Thymus (tissue), 14 donors: ENCODE results near the gene FKBP2. TPM values are rescaled to one million over a fixed set of nuclear protein-coding genes. Genes with fewer than 3 reads are reported as not detected.

ENCODE experiments used
- DNase-seq, 9 donors: peaks; one replicate each; pipeline ENCODE4 v3.0.0-alpha.2; 2013; ENCODE audit warnings: low spot score in 9 of 9, low read depth in 6 of 9, missing footprints in 1 of 9
- H3K27ac ChIP-seq, 2 donors: one replicate each; pipeline ENCODE4 v1.5.1; 2013; ENCODE audit warnings: control low read depth in 1 of 2, low read depth in 1 of 2, low read length in 1 of 2, mild to moderate bottlenecking in 1 of 2, moderate library complexity in 1 of 2
- H3K27me3 ChIP-seq, 2 donors: one replicate each; pipeline ENCODE4 v1.5.1; 2013; ENCODE audit warnings: low read length in 1 of 2; ENCODE audit not compliant: control insufficient read depth in 2 of 2, insufficient read depth in 1 of 2
- H3K36me3 ChIP-seq, 2 donors: one replicate each; pipeline ENCODE4 v1.5.1; 2013; ENCODE audit warnings: low read length in 1 of 2, mild to moderate bottlenecking in 1 of 2, moderate library complexity in 1 of 2; ENCODE audit not compliant: control insufficient read depth in 2 of 2, insufficient read depth in 2 of 2
- H3K4me1 ChIP-seq, 2 donors: one replicate each; pipeline ENCODE4 v1.5.1; 2013; ENCODE audit warnings: low read length in 2 of 2; ENCODE audit not compliant: control insufficient read depth in 2 of 2, insufficient read depth in 2 of 2
- H3K4me3 ChIP-seq, 2 donors: one replicate each; pipeline ENCODE4 v1.5.1; 2013; ENCODE audit warnings: low read length in 2 of 2, control low read depth in 1 of 2, mild to moderate bottlenecking in 1 of 2
- H3K9me3 ChIP-seq, 2 donors: one replicate each; pipeline ENCODE4 v1.5.1; 2013; ENCODE audit warnings: low read length in 1 of 2, mild to moderate bottlenecking in 1 of 2; ENCODE audit not compliant: control insufficient read depth in 2 of 2, insufficient read depth in 1 of 2
- WGBS: extraction: QIAGEN DNeasy Blood & Tissue Kit; methylation state at CpG from one replicate; pipeline ENCODE4 v1.1.7; 2013; 5-methylcytosine and 5-hydroxymethylcytosine counted together
- long read RNA-seq, 10 donors: transcript quantifications; one replicate each; lab custom pipeline, GENCODE V29; 2026
- polyA plus RNA-seq: library from polyadenylated mRNA; stranded (reverse); fragments of 200-250 nt; gene quantifications from one replicate; pipeline ENCODE4 v1.2.3, GENCODE V29; 2013
- total RNA-seq: library from RNA; stranded (reverse); fragments of 120-200 nt; gene quantifications from one replicate; pipeline ENCODE4 v1.2.4, GENCODE V29; 2013
- donor health status: healthy.

Gene FKBP2
- total RNA-seq (45.0 TPM), polyA plus RNA-seq (128 TPM)
- long read RNA-seq, donor 1, partial matches to known transcripts, result 0 of 2 reads
- long read RNA-seq, donor 1, other reads (novel, unspliced or antisense), result 0 of 2 reads
- long read RNA-seq, donor 2, result 0 reads
- long read RNA-seq, donor 3, transcript FKBP2-201 (6 exons, 657 nt), result major isoform, 57 of 102 reads
- long read RNA-seq, donor 3, transcript FKBP2-202 (6 exons, 1,002 nt), result minor isoform, 9 of 102 reads
- long read RNA-seq, donor 3, partial matches to known transcripts, result 30 of 102 reads
- long read RNA-seq, donor 3, other reads (novel, unspliced or antisense), result 5 of 102 reads
- long read RNA-seq, donor 4, transcript FKBP2-201 (6 exons, 657 nt), result major isoform, 24 of 35 reads
- long read RNA-seq, donor 4, partial matches to known transcripts, result 7 of 35 reads
- long read RNA-seq, donor 4, other reads (novel, unspliced or antisense), result 0 of 35 reads
- long read RNA-seq, donor 5, transcript FKBP2-202 (6 exons, 1,002 nt), result minor isoform, 8 of 98 reads
- long read RNA-seq, donor 5, transcript FKBP2-201 (6 exons, 657 nt), result major isoform, 44 of 98 reads
- long read RNA-seq, donor 5, partial matches to known transcripts, result 36 of 98 reads
- long read RNA-seq, donor 5, other reads (novel, unspliced or antisense), result 8 of 98 reads
- long read RNA-seq, donor 6, transcript FKBP2-202 (6 exons, 1,002 nt), result minor isoform, 6 of 32 reads
- long read RNA-seq, donor 6, transcript FKBP2-201 (6 exons, 657 nt), result major isoform, 24 of 32 reads
- long read RNA-seq, donor 6, partial matches to known transcripts, result 0 of 32 reads
- long read RNA-seq, donor 6, other reads (novel, unspliced or antisense), result 0 of 32 reads
- long read RNA-seq, donor 7, transcript FKBP2-201 (6 exons, 657 nt), result major isoform, 7 of 31 reads
- long read RNA-seq, donor 7, partial matches to known transcripts, result 19 of 31 reads
- long read RNA-seq, donor 7, other reads (novel, unspliced or antisense), result 0 of 31 reads
- long read RNA-seq, donor 8, transcript FKBP2-201 (6 exons, 657 nt), result major isoform, 14 of 14 reads
- long read RNA-seq, donor 8, partial matches to known transcripts, result 0 of 14 reads
- long read RNA-seq, donor 8, other reads (novel, unspliced or antisense), result 0 of 14 reads
- long read RNA-seq, donor 9, transcript FKBP2-202 (6 exons, 1,002 nt), result minor isoform, 10 of 31 reads
- long read RNA-seq, donor 9, transcript FKBP2-201 (6 exons, 657 nt), result major isoform, 19 of 31 reads
- long read RNA-seq, donor 9, partial matches to known transcripts, result 0 of 31 reads
- long read RNA-seq, donor 9, other reads (novel, unspliced or antisense), result 0 of 31 reads
- long read RNA-seq, donor 10, transcript FKBP2-201 (6 exons, 657 nt), result major isoform, 23 of 39 reads
- long read RNA-seq, donor 10, partial matches to known transcripts, result 11 of 39 reads
- long read RNA-seq, donor 10, other reads (novel, unspliced or antisense), result 0 of 39 reads

DNA sequence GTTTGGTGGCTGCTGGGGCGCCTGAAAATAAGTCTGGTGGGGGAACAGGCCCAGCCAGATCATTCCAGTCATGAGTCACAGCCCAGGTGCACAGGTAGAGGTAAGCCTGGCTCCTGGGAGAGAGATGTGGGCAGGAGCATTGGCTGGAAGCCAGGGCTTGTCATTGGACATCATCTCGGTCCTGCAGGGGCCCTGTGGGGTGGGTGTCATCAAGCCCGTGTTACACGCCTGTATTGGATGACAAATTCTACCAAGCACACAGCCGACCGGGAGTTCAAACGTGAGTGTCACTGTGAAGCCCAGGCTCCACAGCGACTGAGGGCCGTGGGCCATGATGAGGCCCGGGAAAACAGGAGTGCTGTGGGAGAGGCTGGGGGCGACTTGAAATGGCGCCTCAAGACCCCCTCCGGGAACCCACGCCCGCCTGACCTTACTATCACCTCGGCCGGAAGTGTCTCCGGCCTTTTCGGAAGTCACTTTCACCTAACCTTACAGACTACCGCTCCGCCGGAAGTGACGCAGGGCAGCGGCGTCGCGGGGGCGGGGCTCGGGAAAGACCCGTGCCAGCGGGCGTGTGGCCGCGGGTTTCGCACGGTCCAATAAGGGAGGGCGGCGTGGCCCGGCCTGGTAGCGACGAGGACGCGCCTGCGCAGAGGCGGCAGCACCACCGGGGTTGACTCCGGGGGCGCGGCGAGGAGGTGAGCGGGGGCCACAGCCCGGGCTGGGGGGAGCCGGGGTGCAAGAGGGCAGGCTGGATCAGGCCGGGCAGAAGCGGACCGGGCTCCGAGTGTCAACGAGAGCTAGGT lies at the start of gene FKBP2:
Gene FKBP2, plus strand, starts transcription at position 661 of the 806 bp plus-strand sequence. CDS start 1,293 bp downstream, outside the sequence.
- peak; percentile 75 to 97 (median 90) for DNase-seq
- peaks cover 19 to 25% of the 10 kb centered on the region in 2 donors for H3K36me3 ChIP-seq
- peaks cover 16 to 77% of the 10 kb centered on the region in 2 donors for H3K4me1 ChIP-seq
- H3K27ac ChIP-seq, result peak within 1 kb of the TSS; percentile 96 to 99
- WGBS, result 1% methylated on average over 58 of the region's 58 CpGs
- peak within 1 kb of the TSS; percentile 54 to 80 for H3K4me3 ChIP-seq
- peaks cover 0 to 14% of the 10 kb centered on the region in 2 donors for H3K9me3 ChIP-seq
- H3K27me3 ChIP-seq, result no peaks in the 10 kb centered on the region

DNA sequence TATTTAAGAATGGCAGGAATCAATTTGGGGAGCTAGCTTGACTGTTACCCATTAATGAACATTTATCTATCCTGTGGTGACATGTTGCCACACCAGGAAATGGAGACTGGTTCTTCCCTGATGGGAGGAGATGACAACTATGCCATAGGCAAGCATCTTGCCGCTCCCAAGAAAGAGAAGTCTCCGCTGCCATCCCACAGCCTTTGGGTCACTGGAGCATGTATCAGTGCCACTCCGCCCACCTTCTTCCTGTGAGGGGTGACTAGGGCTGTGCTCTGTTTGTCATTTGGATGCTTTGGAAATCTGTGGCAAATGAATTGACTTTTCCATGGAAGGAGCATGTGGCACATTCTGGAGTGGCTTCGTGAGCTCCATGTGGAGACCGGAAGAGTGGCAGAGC lies 48.5 kb upstream of the FKBP2 start:
- H3K27ac ChIP-seq, result no peak overlapping the region
- 99% methylated on average over 5 of the region's 5 CpGs for WGBS
- no peaks in the 10 kb centered on the region for H3K9me3 ChIP-seq
- no peaks in the 10 kb centered on the region for H3K27me3 ChIP-seq
- peaks cover 5 to 16% of the 10 kb centered on the region in 2 donors for H3K4me1 ChIP-seq
- H3K36me3 ChIP-seq, result peaks cover 54 to 59% of the 10 kb centered on the region in 2 donors
- no peak overlapping the region for H3K4me3 ChIP-seq
- DNase-seq, result no peak

DNA sequence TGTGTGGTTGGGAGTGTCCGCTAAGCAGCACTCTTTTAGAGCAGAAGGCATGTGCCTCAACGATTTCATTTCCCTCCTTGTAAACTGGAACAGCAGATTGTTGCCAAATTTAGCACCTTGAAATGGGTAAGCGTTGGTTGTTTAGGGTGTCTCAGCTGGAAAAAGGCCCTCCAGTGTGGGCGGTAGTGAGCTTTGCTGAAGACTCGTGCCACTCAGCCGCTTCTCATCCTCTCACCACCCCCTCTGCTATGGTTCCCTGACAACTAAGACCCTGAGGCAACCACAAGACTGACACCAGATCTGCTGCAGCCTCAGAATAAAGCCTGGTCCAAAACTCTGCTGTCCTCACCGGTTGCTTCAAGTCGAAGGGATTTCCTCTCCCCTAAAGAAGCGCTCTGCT lies 44.3 kb upstream of the FKBP2 start:
- no peak for DNase-seq

DNA sequence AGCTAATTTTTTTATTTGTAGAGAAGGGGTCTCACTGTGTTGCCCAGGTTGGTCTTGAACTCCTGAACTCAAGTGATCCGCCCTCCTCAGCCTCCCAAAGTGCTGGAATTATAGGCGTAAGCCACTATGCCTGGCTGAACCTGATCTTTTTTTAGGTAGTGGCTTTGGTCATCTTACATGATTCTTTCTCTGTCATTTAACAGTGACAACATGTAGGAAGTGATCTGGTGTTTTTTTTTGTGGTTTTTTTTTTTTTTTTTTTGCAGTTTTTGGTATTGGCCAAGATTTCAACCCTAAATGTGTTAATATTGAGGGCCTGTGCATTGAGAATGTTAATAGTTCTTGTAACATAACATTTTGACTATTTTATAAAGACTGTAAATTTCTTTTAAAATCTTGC lies 42.4 kb upstream of the FKBP2 start:
- WGBS, result 100% methylated on average over 2 of the region's 2 CpGs
- no peak for DNase-seq
- Histone ChIP-seq H3K9me3 (no peaks in the 10 kb centered on the region), H3K27ac (no peak overlapping the region), H3K36me3 (peaks cover 88 to 94% of the 10 kb centered on the region in 2 donors), H3K27me3 (no peaks in the 10 kb centered on the region), H3K4me3 (no peak overlapping the region), H3K4me1 (peaks cover 0 to 1% of the 10 kb centered on the region in 2 donors)

More for the DNA sequence above, 44.3 kb upstream of the FKBP2 start:
- Histone ChIP-seq H3K9me3 (no peaks in the 10 kb centered on the region), H3K36me3 (peaks cover 87 to 92% of the 10 kb centered on the region in 2 donors), H3K4me1 (no peaks in the 10 kb centered on the region), H3K27ac (no peak overlapping the region), H3K4me3 (no peak overlapping the region), H3K27me3 (no peaks in the 10 kb centered on the region)
- WGBS, result 93% methylated on average over 9 of the region's 9 CpGs

DNA sequence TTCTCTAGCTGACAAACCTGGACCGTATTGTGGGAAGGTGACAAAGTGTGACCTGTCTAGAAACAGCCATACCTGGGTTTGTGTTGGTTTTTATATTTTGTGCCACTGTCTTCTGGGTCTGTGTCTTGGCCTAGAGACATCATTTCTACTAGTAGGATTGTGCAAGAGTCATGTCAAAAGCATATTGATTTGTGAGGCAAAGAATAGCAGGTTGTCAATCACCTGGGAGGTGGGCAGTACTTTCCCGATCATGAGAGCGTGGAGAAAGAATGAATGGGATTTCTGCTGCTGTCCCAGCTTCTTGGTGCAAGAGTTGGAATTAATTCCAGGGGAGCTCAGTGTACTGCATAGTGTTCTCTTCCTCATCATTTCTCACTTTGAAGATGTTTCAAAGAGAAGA lies 39.4 kb upstream of the FKBP2 start:
- no peak overlapping the region for H3K4me3 ChIP-seq
- peaks cover 0 to 6% of the 10 kb centered on the region in 2 donors for H3K9me3 ChIP-seq
- WGBS, result 95% methylated on average over 3 of the region's 3 CpGs
- H3K27me3 ChIP-seq, result no peaks in the 10 kb centered on the region
- peaks cover 8 to 26% of the 10 kb centered on the region in 2 donors for H3K4me1 ChIP-seq
- DNase-seq, result no peak
- no peak overlapping the region for H3K27ac ChIP-seq
- peaks cover 71 to 83% of the 10 kb centered on the region in 2 donors for H3K36me3 ChIP-seq

DNA sequence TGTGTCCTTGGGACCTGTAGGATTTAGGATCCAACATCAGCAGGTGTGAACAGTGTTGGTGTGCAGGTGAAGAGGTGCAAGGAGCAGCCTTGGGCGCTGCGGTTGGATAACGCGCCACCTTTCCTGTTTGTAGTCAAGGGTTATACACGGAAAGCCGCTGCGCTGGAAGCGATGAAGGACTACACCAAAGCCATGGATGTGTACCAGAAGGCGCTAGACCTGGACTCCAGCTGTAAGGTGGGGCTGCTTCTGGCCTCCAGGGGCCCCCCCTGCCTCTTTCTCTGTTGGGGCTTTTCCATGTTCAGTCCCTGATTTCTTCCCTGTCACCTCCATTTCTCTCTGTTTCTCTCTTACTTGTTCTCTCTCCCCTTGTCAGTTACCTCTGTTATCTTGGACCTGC lies 37.9 kb upstream of the FKBP2 start:
- H3K4me1 ChIP-seq, result peaks cover 8 to 39% of the 10 kb centered on the region in 2 donors
- H3K36me3 ChIP-seq, result peaks cover 56 to 69% of the 10 kb centered on the region in 2 donors
- no peak overlapping the region for H3K27ac ChIP-seq
- H3K9me3 ChIP-seq, result peaks cover 0 to 6% of the 10 kb centered on the region in 2 donors
- WGBS, result 99% methylated on average over 9 of the region's 9 CpGs
- H3K4me3 ChIP-seq, result no peak overlapping the region
- no peak for DNase-seq
- no peaks in the 10 kb centered on the region for H3K27me3 ChIP-seq

DNA sequence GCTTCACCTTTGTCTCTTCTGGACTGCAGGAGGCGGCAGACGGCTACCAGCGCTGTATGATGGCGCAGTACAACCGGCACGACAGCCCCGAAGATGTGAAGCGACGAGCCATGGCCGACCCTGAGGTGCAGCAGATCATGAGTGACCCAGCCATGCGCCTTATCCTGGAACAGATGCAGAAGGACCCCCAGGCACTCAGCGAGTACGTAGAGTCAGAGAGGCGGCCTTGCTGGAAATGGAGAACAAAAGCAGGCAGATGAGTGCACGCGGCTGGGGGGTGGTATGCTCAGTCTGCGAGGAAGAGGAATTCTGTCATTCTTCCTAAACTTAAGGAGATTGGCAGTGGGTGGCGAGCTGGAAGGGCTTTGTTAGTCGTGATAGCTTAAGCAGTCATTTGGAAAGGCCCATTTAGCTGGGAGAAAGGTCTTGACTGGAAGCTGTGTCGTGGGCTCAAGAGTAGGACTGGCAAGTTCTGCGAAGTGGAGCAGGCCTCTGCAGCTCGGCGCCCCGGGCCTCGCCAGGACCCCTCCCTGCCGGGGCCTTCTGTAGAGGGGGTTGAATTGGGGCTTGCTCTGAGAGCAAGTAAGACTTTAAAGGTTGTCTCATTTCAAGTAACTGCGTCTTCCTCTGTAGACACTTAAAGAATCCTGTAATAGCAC lies 37.3 kb upstream of the FKBP2 start:
- Histone ChIP-seq H3K27ac (no peak overlapping the region), H3K36me3 (peaks cover 52 to 69% of the 10 kb centered on the region in 2 donors), H3K9me3 (peaks cover 0 to 6% of the 10 kb centered on the region in 2 donors), H3K4me1 (peaks cover 12 to 45% of the 10 kb centered on the region in 2 donors), H3K27me3 (no peaks in the 10 kb centered on the region), H3K4me3 (no peak overlapping the region)
- DNase-seq, result no peak
- whole genome bisulfite sequencing, result 96% methylated on average over 27 of the region's 27 CpGs
